HCT116 (cell line): Measurements from ENCODE around the gene ANXA10. TPM values are rescaled to one million over a fixed set of nuclear protein-coding genes. Genes with fewer than 3 reads are reported as not detected.

Source experiments
- ATAC-seq: fragments of 200-7000 bp; cut with Tn5 transposase; 2 replicates; pipeline ENCODE4 v1.9.1; 2020; ENCODE audit warnings: mild to moderate bottlenecking, moderate library complexity
- BruUV-seq: library from RNA; stranded (reverse); fragments of 400-500 nt; replicated peaks from 2 replicates; lab custom pipeline; 2021; lab: Mats Ljungman, UMichigan
- CTCF ChIA-PET: fragments of 300-600 bp; sonication (Branson Sonifier 250); formaldehyde crosslinking; loops from one replicate; lab custom pipeline; 2021; ENCODE audit warnings: antibody characterized with exemption; lab: Charles Lee
- POLR2A ChIA-PET: fragments of 300-600, 350-600 bp; sonication (Branson Sonifier 250); formaldehyde crosslinking; loops from one replicate; lab custom pipeline; 2021; ENCODE audit warnings: antibody characterized with exemption; lab: Charles Lee
- RAD21 ChIA-PET, 2 experiments: fragments of 300-600 bp; sonication (Branson Sonifier 250); formaldehyde crosslinking; loops; one replicate each; lab custom pipeline; 2023; ENCODE audit warnings: low total read pairs in 2 of 2; ENCODE audit not compliant: uncharacterized antibody in 2 of 2, unreplicated experiment in 2 of 2, low non-redundant PET in 1 of 2; lab: Charles Lee
- DNase-seq: peaks from one replicate; pipeline ENCODE4 v3.0.0-alpha.2; 2010; ENCODE audit warnings: low read depth, low spot score
- H2AFZ ChIP-seq: fragments of 200-600 bp; shearing (Covaris generic), sonication (generic); 2 replicates; pipeline ENCODE4 v1.6.1; 2017; ENCODE audit warnings: low read depth, mixed run types, mixed read lengths, antibody characterized with exemption, low read length; ENCODE audit not compliant: poor library complexity, severe bottlenecking
- H3K27ac ChIP-seq: 2 replicates; pipeline ENCODE4 v1.5.1; 2012; ENCODE audit warnings: low read depth, low read length
- H3K27me3 ChIP-seq: fragments of 200-600 bp; sonication (generic); 2 replicates; pipeline ENCODE4 v1.6.1; 2016; ENCODE audit warnings: mixed run types, low read length, mixed read lengths; ENCODE audit not compliant: insufficient read depth
- H3K36me3 ChIP-seq, 2 experiments: fragments of 200-500 bp in 1 of 2; fragments of 200-600 bp in 1 of 2; sonication (Bioruptor generic) in 1 of 2; sonication (generic) in 1 of 2; 2 replicates each; pipeline versions ENCODE4 v1.5.1 to v1.6.1; 2014 to 2016; ENCODE audit warnings: low read length in 2 of 2, inconsistent platforms in 1 of 2, mixed read lengths in 1 of 2, mixed run types in 1 of 2; ENCODE audit not compliant: insufficient read depth in 2 of 2, control insufficient read depth in 1 of 2
- H3K4me1 ChIP-seq, 2 experiments: fragments of 200-600 bp in 1 of 2; sonication (generic) in 1 of 2; 2 replicates each; pipeline versions ENCODE4 v1.5.1 to v1.6.1; 2012 to 2017; ENCODE audit warnings: low read length in 2 of 2, inconsistent platforms in 1 of 2, mild to moderate bottlenecking in 1 of 2, mixed read lengths in 1 of 2, mixed run types in 1 of 2, moderate library complexity in 1 of 2; ENCODE audit not compliant: insufficient read depth in 2 of 2, control insufficient read depth in 1 of 2
- H3K4me2 ChIP-seq: fragments of 200-600 bp; sonication (generic); 2 replicates; pipeline ENCODE4 v1.6.1; 2017; ENCODE audit warnings: mixed run types, low read length, mixed read lengths
- H3K4me3 ChIP-seq, 2 experiments: fragments of 200-600 bp in 1 of 2; sonication (generic) in 1 of 2; replicated peaks in 1 of 2; 2 replicates each; pipeline ENCODE4 v1.5.1; 2011 to 2016; ENCODE audit warnings: low read length in 2 of 2, control low read depth in 1 of 2, low read depth in 1 of 2, mild to moderate bottlenecking in 1 of 2, mixed read lengths in 1 of 2, mixed run types in 1 of 2
- H3K79me2 ChIP-seq: fragments of 200-600 bp; sonication (generic); 2 replicates; pipeline ENCODE4 v1.6.1; 2017; ENCODE audit warnings: mild to moderate bottlenecking, mixed run types, low read length, moderate library complexity, mixed read lengths; ENCODE audit not compliant: insufficient read depth
- H3K9ac ChIP-seq: fragments of 200-600 bp; sonication (generic); 2 replicates; pipeline ENCODE4 v1.6.1; 2016; ENCODE audit warnings: low read length, mixed read lengths
- H3K9me2 ChIP-seq: fragments of 200-600 bp; sonication (generic), shearing (Covaris generic); 2 replicates; pipeline ENCODE4 v1.6.1; 2017; ENCODE audit warnings: mixed run types, mild to moderate bottlenecking, moderate library complexity; ENCODE audit not compliant: insufficient read depth
- H3K9me3 ChIP-seq, 2 experiments: fragments of 200-500 bp in 1 of 2; fragments of 200-600 bp in 1 of 2; sonication (Bioruptor generic) in 1 of 2; sonication (generic) in 1 of 2; 2 replicates each; pipeline ENCODE4 v1.6.1; 2014 to 2017; ENCODE audit warnings: low read length in 2 of 2, mixed read lengths in 2 of 2, inconsistent platforms in 1 of 2, low read depth in 1 of 2, mild to moderate bottlenecking in 1 of 2, mixed run types in 1 of 2, moderate library complexity in 1 of 2; ENCODE audit not compliant: control insufficient read depth in 1 of 2, insufficient read depth in 1 of 2
- H4K20me1 ChIP-seq: fragments of 200-600 bp; sonication (generic), shearing (Covaris generic); 2 replicates; pipeline ENCODE4 v1.6.1; 2017; ENCODE audit warnings: mixed run types, mild to moderate bottlenecking, moderate library complexity; ENCODE audit not compliant: insufficient read depth
- ATF3 ChIP-seq: IDR thresholded peaks from 2 replicates; pipeline ENCODE4 v1.6.1; 2012
- CEBPB ChIP-seq: IDR thresholded peaks from 2 replicates; pipeline ENCODE4 v1.6.1; 2012; ENCODE audit warnings: low read depth
- CTCF ChIP-seq, 3 experiments: fragments of 200-600 bp in 1 of 3; sonication (generic) in 1 of 3; IDR thresholded peaks in 2 of 3; conservative IDR thresholded peaks in 1 of 3; 2 replicates each; pipeline ENCODE4 v1.5.1; 2012 to 2017; ENCODE audit warnings: low read depth in 2 of 3, low read length in 2 of 3, antibody characterized with exemption in 1 of 3, borderline replicate concordance in 1 of 3, control low read depth in 1 of 3, mild to moderate bottlenecking in 1 of 3, mixed read lengths in 1 of 3, mixed run types in 1 of 3, moderate library complexity in 1 of 3; ENCODE audit not compliant: insufficient read depth in 1 of 3
- EZH2phosphoT487 ChIP-seq: fragments of 200-600 bp; IDR thresholded peaks from 2 replicates; pipeline ENCODE4 v1.6.1; 2018; ENCODE audit warnings: antibody characterized with exemption, borderline replicate concordance
- POLR2A ChIP-seq: IDR thresholded peaks from 2 replicates; pipeline ENCODE4 v1.7.0; 2011; ENCODE audit warnings: borderline replicate concordance; ENCODE audit not compliant: insufficient read depth, insufficient read length; ENCODE audit errors: extremely low read depth
- POLR2AphosphoS5 ChIP-seq: IDR thresholded peaks from 2 replicates; pipeline ENCODE4 v1.6.1; 2011; ENCODE audit warnings: mild to moderate bottlenecking, low read depth, low read length, moderate library complexity
- SP1 ChIP-seq: IDR thresholded peaks from 2 replicates; pipeline ENCODE4 v1.6.1; 2012; ENCODE audit warnings: low read depth
- TCF7L2 ChIP-seq: IDR thresholded peaks from 2 replicates; pipeline ENCODE4 v1.7.0; 2011; ENCODE audit warnings: borderline replicate concordance, inconsistent platforms; ENCODE audit not compliant: insufficient read depth, insufficient read length; ENCODE audit errors: extremely low read depth
- YY1 ChIP-seq: IDR thresholded peaks from 2 replicates; pipeline ENCODE4 v1.6.1; 2011; ENCODE audit warnings: low read length, low read depth, moderate library complexity, mild to moderate bottlenecking; ENCODE audit not compliant: insufficient replicate concordance; ENCODE audit errors: extremely low read depth
- intact Hi-C: fragments of 100-400 bp; cut with micrococcal nuclease; formaldehyde crosslinking; loops from 2 replicates; pipeline ENCODE4 v1.10.0; 2022
- total RNA-seq: library from RNA; stranded (reverse); gene quantifications from one replicate; pipeline ENCODE4 v1.2.1, GENCODE V29; 2021; ENCODE audit not compliant: unreplicated experiment

Gene ANXA10
- total RNA-seq, 1 experiment from 2014 or later, result 15.1 TPM

- H3K9ac ChIP-seq, result no peak overlapping the region
- no peaks in the 10 kb centered on the region for H4K20me1 ChIP-seq
- no peaks in the 10 kb centered on the region for H3K79me2 ChIP-seq
- no peaks in the 10 kb centered on the region for H3K36me3 ChIP-seq
- H3K9me2 ChIP-seq, result no peaks in the 10 kb centered on the region; the same call in 1 of the 2 replicates
- BruUV-seq, result no TSS peak
- no peak overlapping the region for H2AFZ ChIP-seq
- intact Hi-C loops, result no loop called here
- no peak overlapping the region for H3K4me3 ChIP-seq
- RAD21 ChIA-PET, result no interaction called here
- ATAC-seq, result no peak
- POLR2A ChIA-PET, result no interaction called here
- no peak overlapping the region for H3K4me2 ChIP-seq
- DNase-seq, result no peak
- no peaks in the 10 kb centered on the region for H3K27me3 ChIP-seq
- H3K9me3 ChIP-seq, result no peaks in the 10 kb centered on the region
- CTCF ChIA-PET, result no interaction called here
- no peak overlapping the region for H3K27ac ChIP-seq
- TF ChIP-seq ATF3 (no peak), POLR2A (no peak), TCF7L2 (no peak), CTCF (IDR thresholded peaks at IDR 0.05 in 2 of 3, conservative IDR thresholded peaks at IDR 0.05 in 1 of 3; ENCODE audit: borderline replicate concordance in 1 of 3, insufficient read depth in 1 of 3, low read depth in 2 of 3, low read length in 2 of 3) (no peak), EZH2phosphoT487 (no peak), CEBPB (no peak), SP1 (no peak), YY1 (no peak), POLR2AphosphoS5 (no peak)
- H3K4me1 ChIP-seq, result no peaks in the 10 kb centered on the region
Measured at GRCh38 chr4:168051526-168051925, 40.8 kb upstream of the ANXA10 start.
